HepG2 (cell line): ENCODE data around the gene TLE2. TPM values are rescaled to one million over a fixed set of nuclear protein-coding genes. Genes with fewer than 3 reads are reported as not detected.

ENCODE experiments used
- FOXA3 ChIP-seq: IDR thresholded peaks from 2 replicates; pipeline ENCODE4 v1.6.1; 2016; ENCODE audit warnings: missing genetic modification reagents, missing compliant biosample characterization
- GABPB1 ChIP-seq: IDR thresholded peaks from 2 replicates; pipeline ENCODE4 v1.6.1; 2016; ENCODE audit warnings: mild to moderate bottlenecking, missing genetic modification reagents, moderate library complexity, missing compliant biosample characterization
- HOXA3 ChIP-seq: sonication (generic); formaldehyde crosslinking; IDR thresholded peaks from 2 replicates; pipeline ENCODE4 v1.5.0; 2020; ENCODE audit warnings: missing genetic modification reagents
- ISL2 ChIP-seq: sonication (generic); formaldehyde crosslinking; IDR thresholded peaks from 2 replicates; pipeline ENCODE4 v1.5.0; 2020; ENCODE audit warnings: missing genetic modification reagents
- JUN ChIP-seq: sonication (generic); formaldehyde crosslinking; IDR thresholded peaks from 2 replicates; pipeline ENCODE4 v1.4.0; 2020; ENCODE audit warnings: mild to moderate bottlenecking, missing genetic modification reagents
- NR2F2 ChIP-seq: IDR thresholded peaks from 2 replicates; pipeline ENCODE4 v1.6.1; 2012; ENCODE audit warnings: low read depth, inconsistent platforms, borderline replicate concordance
- NR2F6 ChIP-seq, 2 experiments: IDR thresholded peaks; 2 replicates each; pipeline ENCODE4 v1.6.1; 2016; ENCODE audit warnings: antibody characterized with exemption in 1 of 2, mild to moderate bottlenecking in 1 of 2
- PHF8 ChIP-seq: sonication (generic); formaldehyde crosslinking; IDR thresholded peaks from 2 replicates; pipeline ENCODE4 v1.5.0; 2020; ENCODE audit warnings: missing genetic modification reagents
- POLR2A ChIP-seq, 2 experiments: IDR thresholded peaks; 2 replicates each; pipeline ENCODE4 v1.6.1; 2011; ENCODE audit warnings: low read depth in 2 of 2, low read length in 2 of 2, mild to moderate bottlenecking in 1 of 2, moderate library complexity in 1 of 2; ENCODE audit not compliant: insufficient read depth in 1 of 2
- RBAK ChIP-seq: sonication (generic); formaldehyde crosslinking; IDR thresholded peaks from 2 replicates; pipeline ENCODE4 v1.5.1; 2020; ENCODE audit warnings: mild to moderate bottlenecking, missing genetic modification reagents
- SMYD3 ChIP-seq: sonication (generic); formaldehyde crosslinking; IDR thresholded peaks from 2 replicates; pipeline ENCODE4 v1.8.1; 2023; ENCODE audit warnings: mild to moderate bottlenecking, missing genetic modification reagents
- TFE3 ChIP-seq: IDR thresholded peaks from 2 replicates; pipeline ENCODE4 v1.6.1; 2016
- TOE1 ChIP-seq: sonication (generic); formaldehyde crosslinking; IDR thresholded peaks from 2 replicates; pipeline ENCODE4 v1.4.0; 2020; ENCODE audit warnings: mild to moderate bottlenecking, missing genetic modification reagents
- USF2 ChIP-seq, 2 experiments: sonication (generic) in 1 of 2; formaldehyde crosslinking in 1 of 2; IDR thresholded peaks; 2 replicates each; pipeline versions ENCODE4 v1.5.1 to v1.6.1; 2011 to 2020; ENCODE audit warnings: borderline replicate concordance in 1 of 2, low read depth in 1 of 2, low read length in 1 of 2, mild to moderate bottlenecking in 1 of 2, missing genetic modification reagents in 1 of 2, moderate library complexity in 1 of 2
- ZNF292 ChIP-seq: sonication (generic); formaldehyde crosslinking; IDR thresholded peaks from 2 replicates; pipeline ENCODE4 v1.8.1; 2022; ENCODE audit warnings: mild to moderate bottlenecking, low read depth, missing genetic modification reagents, borderline replicate concordance
- ZNF296 ChIP-seq: sonication (generic); formaldehyde crosslinking; conservative IDR thresholded peaks from 2 replicates; pipeline ENCODE4 v1.5.0; 2020; ENCODE audit warnings: mild to moderate bottlenecking, missing genetic modification reagents
- polyA plus RNA-seq, 8 experiments: library from polyadenylated mRNA; depleted of rRNA in 3 of 8; stranded (reverse) in 7 of 8; unstranded in 1 of 8; fragments of >200 nt; fragmentation: Illumina TruSeq in 4 of 8; extraction: Trizol in 4 of 8; gene quantifications; 2 replicates each; pipeline versions ENCODE4 v1.2.1 to v1.2.3, GENCODE V29; 2011 to 2016; ENCODE audit warnings: low read depth in 4 of 8, missing spikeins in 1 of 8, mixed read lengths in 1 of 8; ENCODE audit not compliant: insufficient read depth in 1 of 8
- total RNA-seq, 5 experiments: library from RNA; depleted of rRNA; stranded (reverse); fragments of >200 nt; fragmentation: Illumina TruSeq; extraction: Trizol; gene quantifications; 2 replicates each; pipeline ENCODE4 v1.2.3, GENCODE V29; 2016; ENCODE audit warnings: low read depth in 1 of 5
- TF ChIP-seq, protein P1 (sequence below): sonication (generic); formaldehyde crosslinking; IDR thresholded peaks from 2 replicates; pipeline ENCODE4 v1.4.0; 2020; ENCODE audit warnings: missing genetic modification reagents, mild to moderate bottlenecking, borderline replicate concordance
- TF ChIP-seq, protein P2 (sequence below): sonication (generic); formaldehyde crosslinking; IDR thresholded peaks from 2 replicates; pipeline ENCODE4; 2020; ENCODE audit warnings: missing genetic modification reagents, mild to moderate bottlenecking, borderline replicate concordance
- TF ChIP-seq, protein P3 (sequence below): sonication (generic); formaldehyde crosslinking; IDR thresholded peaks from 2 replicates; pipeline ENCODE4 v1.5.1; 2020; ENCODE audit warnings: mild to moderate bottlenecking, moderate library complexity, missing genetic modification reagents

The TLE2 gene
- total and polyA plus RNA-seq, 2 of the 13 experiments (the other 11 are each of a cell fraction or from before 2014, with no cell fraction given): 0.07 to 0.81 TPM

DNA sequence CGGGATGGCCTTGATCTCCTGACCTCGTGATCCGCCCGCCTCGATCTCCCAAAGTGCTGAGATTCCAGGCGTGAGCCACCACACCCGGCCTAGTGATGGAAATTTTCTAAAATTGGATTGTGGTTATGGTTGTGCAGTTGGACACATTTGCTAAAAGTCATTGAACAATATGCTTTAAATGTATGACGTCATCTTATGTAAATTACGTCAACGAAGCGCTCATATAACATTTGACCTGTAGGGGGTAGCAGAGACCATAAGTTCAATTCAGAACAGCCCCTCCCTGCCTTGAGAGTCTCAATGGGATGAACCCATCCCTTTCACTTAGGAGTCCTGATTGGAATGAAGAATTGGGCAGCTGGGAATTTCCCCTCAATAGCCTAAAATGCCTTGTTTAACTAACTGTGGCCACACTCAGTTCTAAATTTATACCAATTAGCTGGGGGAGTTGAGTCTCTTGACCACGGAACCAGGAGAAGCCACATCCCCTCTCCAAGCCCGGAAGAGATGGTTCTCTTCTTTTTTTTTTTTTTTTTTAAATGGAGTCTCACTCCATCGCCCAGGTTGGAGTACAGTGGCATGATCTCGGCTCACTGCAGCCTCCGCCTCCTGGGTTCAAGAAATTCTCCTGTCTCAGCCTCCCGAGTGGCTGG lies 66.9 kb downstream of the TLE2 start (continued):
- TF ChIP-seq, protein P1, sequence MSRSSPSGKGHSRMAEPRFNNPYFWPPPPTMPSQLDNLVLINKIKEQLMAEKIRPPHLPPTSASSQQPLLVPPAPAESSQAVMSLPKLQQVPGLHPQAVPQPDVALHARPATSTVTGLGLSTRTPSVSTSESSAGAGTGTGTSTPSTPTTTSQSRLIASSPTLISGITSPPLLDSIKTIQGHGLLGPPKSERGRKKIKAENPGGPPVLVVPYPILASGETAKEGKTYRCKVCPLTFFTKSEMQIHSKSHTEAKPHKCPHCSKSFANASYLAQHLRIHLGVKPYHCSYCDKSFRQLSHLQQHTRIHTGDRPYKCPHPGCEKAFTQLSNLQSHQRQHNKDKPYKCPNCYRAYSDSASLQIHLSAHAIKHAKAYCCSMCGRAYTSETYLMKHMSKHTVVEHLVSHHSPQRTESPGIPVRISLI (CRISPR knock-in tag): no peak
- TF ChIP-seq RBAK (CRISPR knock-in tag) (no peak), FOXA3 (CRISPR knock-in tag) (peak; percentile 29; the same call in 1 of the 2 replicates), NR2F2 (0 out of 2 replicates have a peak, but pooled peaks have one; percentile 22), GABPB1 (CRISPR knock-in tag) (peak; percentile 16; the same call in 1 of the 2 replicates), NR2F6 (IDR thresholded peaks at IDR 0.05) (peak; percentile 48; the same call in 1 of the 2 replicates), NR2F6 (CRISPR knock-in tag; IDR thresholded peaks at IDR 0.05) (peak; percentile 37; the same call in 1 of the 2 replicates), JUN (peak; percentile 80; the same call in 1 of the 2 replicates), TOE1 (CRISPR knock-in tag) (no peak), ZNF296 (CRISPR knock-in tag) (no peak), PHF8 (CRISPR knock-in tag) (no peak), SMYD3 (CRISPR knock-in tag) (0 out of 2 replicates have a peak, but pooled peaks have one; percentile 39), ISL2 (CRISPR knock-in tag) (0 out of 2 replicates have a peak, but pooled peaks have one; percentile 29), TFE3 (CRISPR knock-in tag) (no peak), POLR2A (IDR thresholded peaks at IDR 0.05; ENCODE audit: insufficient read depth in 1 of 2, low read depth in 2 of 2, low read length in 2 of 2) (no peak), ZNF292 (no peak), HOXA3 (CRISPR knock-in tag) (peak; percentile 89), USF2 (IDR thresholded peaks at IDR 0.05; ENCODE audit: low read depth, low read length) (no peak), USF2 (CRISPR knock-in tag; IDR thresholded peaks at IDR 0.05; ENCODE audit: borderline replicate concordance) (no peak)
- TF ChIP-seq, protein P2, sequence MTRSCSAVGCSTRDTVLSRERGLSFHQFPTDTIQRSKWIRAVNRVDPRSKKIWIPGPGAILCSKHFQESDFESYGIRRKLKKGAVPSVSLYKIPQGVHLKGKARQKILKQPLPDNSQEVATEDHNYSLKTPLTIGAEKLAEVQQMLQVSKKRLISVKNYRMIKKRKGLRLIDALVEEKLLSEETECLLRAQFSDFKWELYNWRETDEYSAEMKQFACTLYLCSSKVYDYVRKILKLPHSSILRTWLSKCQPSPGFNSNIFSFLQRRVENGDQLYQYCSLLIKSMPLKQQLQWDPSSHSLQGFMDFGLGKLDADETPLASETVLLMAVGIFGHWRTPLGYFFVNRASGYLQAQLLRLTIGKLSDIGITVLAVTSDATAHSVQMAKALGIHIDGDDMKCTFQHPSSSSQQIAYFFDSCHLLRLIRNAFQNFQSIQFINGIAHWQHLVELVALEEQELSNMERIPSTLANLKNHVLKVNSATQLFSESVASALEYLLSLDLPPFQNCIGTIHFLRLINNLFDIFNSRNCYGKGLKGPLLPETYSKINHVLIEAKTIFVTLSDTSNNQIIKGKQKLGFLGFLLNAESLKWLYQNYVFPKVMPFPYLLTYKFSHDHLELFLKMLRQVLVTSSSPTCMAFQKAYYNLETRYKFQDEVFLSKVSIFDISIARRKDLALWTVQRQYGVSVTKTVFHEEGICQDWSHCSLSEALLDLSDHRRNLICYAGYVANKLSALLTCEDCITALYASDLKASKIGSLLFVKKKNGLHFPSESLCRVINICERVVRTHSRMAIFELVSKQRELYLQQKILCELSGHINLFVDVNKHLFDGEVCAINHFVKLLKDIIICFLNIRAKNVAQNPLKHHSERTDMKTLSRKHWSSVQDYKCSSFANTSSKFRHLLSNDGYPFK (CRISPR knock-in tag): no peak
- TF ChIP-seq, protein P3, sequence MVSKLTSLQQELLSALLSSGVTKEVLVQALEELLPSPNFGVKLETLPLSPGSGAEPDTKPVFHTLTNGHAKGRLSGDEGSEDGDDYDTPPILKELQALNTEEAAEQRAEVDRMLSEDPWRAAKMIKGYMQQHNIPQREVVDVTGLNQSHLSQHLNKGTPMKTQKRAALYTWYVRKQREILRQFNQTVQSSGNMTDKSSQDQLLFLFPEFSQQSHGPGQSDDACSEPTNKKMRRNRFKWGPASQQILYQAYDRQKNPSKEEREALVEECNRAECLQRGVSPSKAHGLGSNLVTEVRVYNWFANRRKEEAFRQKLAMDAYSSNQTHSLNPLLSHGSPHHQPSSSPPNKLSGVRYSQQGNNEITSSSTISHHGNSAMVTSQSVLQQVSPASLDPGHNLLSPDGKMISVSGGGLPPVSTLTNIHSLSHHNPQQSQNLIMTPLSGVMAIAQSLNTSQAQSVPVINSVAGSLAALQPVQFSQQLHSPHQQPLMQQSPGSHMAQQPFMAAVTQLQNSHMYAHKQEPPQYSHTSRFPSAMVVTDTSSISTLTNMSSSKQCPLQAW (CRISPR knock-in tag): 0 out of 2 replicates have a peak, but pooled peaks have one; percentile 21
